Fibroblast of the aortic adventitia (primary cell): Measurements from ENCODE around the gene LRRK2. TPM values are rescaled to one million over a fixed set of nuclear protein-coding genes. Genes with fewer than 3 reads are reported as not detected.

Source experiments
- DNase-seq: peaks from one replicate; pipeline ENCODE4 v3.0.0-alpha.2; 2010; ENCODE audit warnings: low read depth
- H3K4me3 ChIP-seq: 2 replicates; pipeline ENCODE4 v1.5.1; 2011; ENCODE audit warnings: low read depth, mild to moderate bottlenecking, control low read depth, low read length, moderate library complexity
- total RNA-seq: library from RNA; depleted of rRNA; stranded (reverse); fragments of >200 nt; gene quantifications from 2 replicates; pipeline ENCODE4 v1.2.3, GENCODE V29; 2012; ENCODE audit warnings: low replicate concordance
- TF ChIP-seq, protein P1 (sequence below): IDR thresholded peaks from 2 replicates; pipeline ENCODE4 v1.5.1; 2011; ENCODE audit warnings: mild to moderate bottlenecking, low read length, control low read depth, inconsistent platforms; ENCODE audit not compliant: insufficient read depth

Gene LRRK2
- total RNA-seq, 1 donor: 22.1 TPM

DNA sequence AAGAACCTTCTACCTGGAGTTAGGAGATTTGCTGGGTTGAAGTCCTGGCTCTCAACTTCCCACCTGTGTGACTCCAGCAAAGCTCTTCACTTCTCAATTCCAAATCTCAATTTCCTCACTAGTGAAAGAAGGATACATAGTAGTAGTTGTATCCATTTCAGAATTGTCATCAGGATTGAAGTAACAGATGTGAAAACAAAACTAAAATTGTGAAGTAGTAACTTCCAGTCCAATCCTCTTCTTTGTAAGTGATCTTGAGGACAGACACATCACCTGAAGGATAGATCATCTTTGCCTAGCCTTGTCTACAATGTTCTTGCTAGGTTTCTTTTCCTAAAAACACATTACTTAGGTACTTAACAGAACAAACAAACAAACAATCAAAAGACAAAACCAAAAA lies 1.2 kb upstream of the LRRK2 start:
- no peak for DNase-seq
- H3K4me3 ChIP-seq: peak overlapping the region; percentile 74
- TF ChIP-seq, protein P1, sequence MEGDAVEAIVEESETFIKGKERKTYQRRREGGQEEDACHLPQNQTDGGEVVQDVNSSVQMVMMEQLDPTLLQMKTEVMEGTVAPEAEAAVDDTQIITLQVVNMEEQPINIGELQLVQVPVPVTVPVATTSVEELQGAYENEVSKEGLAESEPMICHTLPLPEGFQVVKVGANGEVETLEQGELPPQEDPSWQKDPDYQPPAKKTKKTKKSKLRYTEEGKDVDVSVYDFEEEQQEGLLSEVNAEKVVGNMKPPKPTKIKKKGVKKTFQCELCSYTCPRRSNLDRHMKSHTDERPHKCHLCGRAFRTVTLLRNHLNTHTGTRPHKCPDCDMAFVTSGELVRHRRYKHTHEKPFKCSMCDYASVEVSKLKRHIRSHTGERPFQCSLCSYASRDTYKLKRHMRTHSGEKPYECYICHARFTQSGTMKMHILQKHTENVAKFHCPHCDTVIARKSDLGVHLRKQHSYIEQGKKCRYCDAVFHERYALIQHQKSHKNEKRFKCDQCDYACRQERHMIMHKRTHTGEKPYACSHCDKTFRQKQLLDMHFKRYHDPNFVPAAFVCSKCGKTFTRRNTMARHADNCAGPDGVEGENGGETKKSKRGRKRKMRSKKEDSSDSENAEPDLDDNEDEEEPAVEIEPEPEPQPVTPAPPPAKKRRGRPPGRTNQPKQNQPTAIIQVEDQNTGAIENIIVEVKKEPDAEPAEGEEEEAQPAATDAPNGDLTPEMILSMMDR: no peak

DNA sequence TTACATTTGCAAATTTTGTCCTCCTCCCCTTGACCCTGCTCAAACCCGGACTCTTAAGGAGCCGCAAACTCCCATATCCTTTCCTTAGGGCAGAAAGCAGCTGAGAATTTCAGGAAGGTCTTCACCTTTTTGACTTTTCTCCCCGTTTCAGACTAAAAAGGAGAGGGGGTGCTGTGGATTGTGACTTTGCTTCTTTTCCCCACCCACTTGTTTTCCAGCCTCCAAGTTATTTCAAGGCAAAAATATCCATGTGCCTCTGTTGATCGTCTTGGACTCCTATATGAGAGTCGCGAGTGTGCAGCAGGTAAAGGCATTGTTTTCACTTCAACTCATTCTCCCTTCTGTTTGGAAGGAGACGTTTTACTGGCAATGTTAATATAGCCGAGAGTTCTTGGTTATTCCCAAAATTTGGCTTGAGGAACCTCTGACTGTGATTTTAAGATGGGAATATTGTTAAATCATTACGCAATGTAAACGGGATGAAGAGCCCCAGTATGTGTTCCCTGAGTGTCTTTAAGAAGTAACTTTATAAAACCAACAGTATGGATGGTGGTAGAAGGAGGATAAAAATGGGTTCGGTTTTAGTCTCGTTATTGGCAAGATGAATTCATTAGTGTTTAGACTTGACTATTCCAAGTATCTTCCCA lies 663 bp downstream of the LRRK2 start:
- DNase-seq: peak; percentile 38
- TF ChIP-seq, protein P1: no peak
- H3K4me3 ChIP-seq: peak overlapping the region; percentile 74

DNA sequence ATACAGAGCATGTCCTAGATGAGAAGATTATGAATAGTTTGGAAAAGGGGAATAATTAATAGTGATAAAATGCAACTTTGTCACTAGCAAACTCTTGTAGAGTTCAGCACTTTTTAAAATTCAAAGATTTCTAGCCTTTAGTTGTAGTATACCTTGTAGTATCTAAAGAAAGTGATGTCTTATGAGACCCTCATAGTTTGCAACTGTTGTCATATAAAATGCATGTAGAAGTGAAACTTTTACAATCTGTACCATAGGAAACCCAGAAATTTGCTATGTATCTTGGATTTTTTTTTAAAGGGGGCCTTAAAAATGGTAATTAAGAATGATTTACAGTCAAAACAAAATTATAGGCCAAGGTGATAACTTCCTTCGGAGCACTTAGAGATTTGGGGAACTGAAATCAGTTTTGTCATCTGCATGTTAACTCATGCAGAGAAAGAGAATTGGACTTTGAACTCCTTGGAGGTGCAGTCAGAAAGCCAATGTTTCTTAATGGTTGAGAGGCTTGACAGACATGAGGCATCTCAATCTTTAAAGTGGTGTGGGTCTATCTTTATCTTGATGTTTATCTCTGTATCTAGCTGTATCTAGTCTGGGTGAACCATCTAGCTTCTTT lies 1.3 kb downstream of the LRRK2 start:
- DNase-seq: no peak
- peak overlapping the region; percentile 74 for H3K4me3 ChIP-seq
- TF ChIP-seq, protein P1: no peak

DNA sequence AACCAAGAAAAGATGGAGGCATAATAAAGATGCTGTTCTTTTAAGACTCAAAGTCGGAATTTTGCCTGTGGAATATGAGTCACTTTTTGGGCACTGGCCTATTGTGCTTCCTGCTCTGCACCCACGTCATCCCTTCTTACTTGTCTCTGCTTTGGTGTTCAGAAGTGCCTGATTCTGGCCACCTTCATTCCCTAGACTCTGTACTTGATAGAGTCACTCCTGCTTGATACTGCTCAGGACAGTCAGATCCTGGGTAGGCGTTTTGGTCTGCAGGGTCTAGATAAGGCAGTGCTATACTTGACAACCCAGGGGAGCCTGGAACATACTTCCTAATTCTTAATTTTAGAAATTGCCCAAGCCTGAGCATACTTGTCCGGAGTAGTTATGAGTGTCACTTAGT lies 1.9 kb downstream of the LRRK2 start:
- TF ChIP-seq, protein P1: no peak
- peak overlapping the region; percentile 57 for H3K4me3 ChIP-seq
- DNase-seq: peak; percentile 93

DNA sequence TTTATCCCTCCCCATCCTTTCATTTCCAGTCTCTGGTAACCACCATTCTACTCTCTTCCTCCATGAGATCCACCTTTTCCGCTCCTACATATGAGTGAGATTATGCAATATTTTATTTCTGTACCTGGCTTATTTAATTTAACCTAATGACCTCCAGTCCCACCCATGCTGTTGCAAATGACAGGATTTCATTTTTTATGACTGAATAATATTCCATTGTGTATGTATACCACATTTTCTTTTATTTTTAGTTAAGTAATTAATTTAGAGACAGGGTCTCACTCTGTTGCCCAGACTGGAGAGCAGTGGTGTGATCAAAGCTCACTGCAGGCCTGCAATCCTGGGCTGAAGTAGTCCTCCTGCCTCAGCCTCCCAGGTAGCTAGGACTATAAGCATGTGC lies 2.6 kb downstream of the LRRK2 start:
- no peak for DNase-seq
- H3K4me3 ChIP-seq: no peak overlapping the region
- TF ChIP-seq, protein P1: no peak

DNA sequence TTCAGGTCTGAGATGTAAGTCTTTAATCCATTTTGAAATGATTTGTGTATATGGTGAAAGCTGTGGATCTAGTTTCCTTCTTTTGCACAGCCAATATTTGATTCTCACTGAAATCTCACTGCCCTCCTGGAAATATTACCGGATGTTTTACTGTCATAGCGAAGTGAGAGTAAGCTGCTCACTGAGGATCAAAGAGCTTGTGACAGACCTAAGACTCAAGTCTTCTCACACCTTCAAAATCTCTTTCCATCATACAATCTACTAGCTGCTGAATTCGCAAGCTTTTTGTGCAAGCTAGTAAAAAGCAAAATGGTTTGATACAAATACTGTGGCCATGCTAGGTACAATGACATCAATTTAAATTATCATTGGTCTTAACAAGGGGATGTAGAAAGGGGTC lies 3.9 kb downstream of the LRRK2 start:
- TF ChIP-seq, protein P1: no peak
- DNase-seq: no peak

More for the DNA sequence above, 3.9 kb downstream of the LRRK2 start:
- no peak overlapping the region for H3K4me3 ChIP-seq
